Measurements from ENCODE around the gene TMEM87B.

DNA sequence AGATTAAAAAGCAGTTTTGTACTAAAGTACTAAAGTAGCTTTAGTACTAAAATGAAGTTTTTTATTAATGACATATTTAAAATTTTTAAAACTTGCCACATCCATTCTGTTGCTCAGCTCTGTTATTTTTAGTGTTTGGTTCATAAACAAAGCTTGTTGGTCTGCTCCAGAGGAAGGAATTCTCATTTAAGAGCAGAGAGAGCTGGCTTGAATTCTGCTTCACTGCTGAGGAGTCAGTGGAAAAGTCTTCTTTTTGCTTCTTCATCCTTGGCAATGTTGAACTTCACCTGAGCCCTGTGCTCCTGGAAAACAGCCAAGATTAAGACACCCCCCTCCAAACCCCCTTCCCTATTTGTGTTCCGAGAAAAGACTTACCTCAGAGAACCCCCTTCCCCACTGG is 40.6 kb downstream of the TMEM87B start:
- TF ChIP-seq, protein P1, sequence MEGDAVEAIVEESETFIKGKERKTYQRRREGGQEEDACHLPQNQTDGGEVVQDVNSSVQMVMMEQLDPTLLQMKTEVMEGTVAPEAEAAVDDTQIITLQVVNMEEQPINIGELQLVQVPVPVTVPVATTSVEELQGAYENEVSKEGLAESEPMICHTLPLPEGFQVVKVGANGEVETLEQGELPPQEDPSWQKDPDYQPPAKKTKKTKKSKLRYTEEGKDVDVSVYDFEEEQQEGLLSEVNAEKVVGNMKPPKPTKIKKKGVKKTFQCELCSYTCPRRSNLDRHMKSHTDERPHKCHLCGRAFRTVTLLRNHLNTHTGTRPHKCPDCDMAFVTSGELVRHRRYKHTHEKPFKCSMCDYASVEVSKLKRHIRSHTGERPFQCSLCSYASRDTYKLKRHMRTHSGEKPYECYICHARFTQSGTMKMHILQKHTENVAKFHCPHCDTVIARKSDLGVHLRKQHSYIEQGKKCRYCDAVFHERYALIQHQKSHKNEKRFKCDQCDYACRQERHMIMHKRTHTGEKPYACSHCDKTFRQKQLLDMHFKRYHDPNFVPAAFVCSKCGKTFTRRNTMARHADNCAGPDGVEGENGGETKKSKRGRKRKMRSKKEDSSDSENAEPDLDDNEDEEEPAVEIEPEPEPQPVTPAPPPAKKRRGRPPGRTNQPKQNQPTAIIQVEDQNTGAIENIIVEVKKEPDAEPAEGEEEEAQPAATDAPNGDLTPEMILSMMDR (IDR thresholded peaks at IDR 0.05), result no peak
- no peak for TF ChIP-seq EP300 (IDR thresholded peaks at IDR 0.05)
